ENCODE results near the gene METTL16.

- TF ChIP-seq POLR2A (IDR thresholded peaks at IDR 0.05; ENCODE audit: low read length): no peak
- TF ChIP-seq GATA1 (IDR thresholded peaks at IDR 0.05; ENCODE audit: low read depth, low read length): no peak
Observed at GRCh38 chr17:2560658-2561057, 49.0 kb upstream of the METTL16 start.

Measured in erythroblast (primary cell).